Neural cell (in vitro differentiated cells): ENCODE results near the gene CCDC69. TPM values are rescaled to one million over a fixed set of nuclear protein-coding genes. Genes with fewer than 3 reads are reported as not detected.

Experiments
- H2AFZ ChIP-seq: fragments of 200-600, 300-800 bp; sonication (generic), shearing (Covaris generic); 2 replicates; pipeline ENCODE4 v1.6.0; 2014; ENCODE audit warnings: low read depth, mild to moderate bottlenecking, antibody characterized with exemption, low read length, moderate library complexity
- H3F3A ChIP-seq: fragments of 200-600 bp; shearing (Covaris generic); 2 replicates; pipeline ENCODE4 v1.6.1; 2016; ENCODE audit warnings: mild to moderate bottlenecking, moderate library complexity, mixed read lengths, antibody characterized with exemption, low read length; ENCODE audit not compliant: insufficient read depth, poor library complexity, severe bottlenecking
- H3K27ac ChIP-seq: fragments of 200-600, 300-800 bp; sonication (generic), shearing (Covaris generic); 2 replicates; pipeline ENCODE4 v1.5.1; 2014; ENCODE audit warnings: mild to moderate bottlenecking, low read length, moderate library complexity
- H3K27me3 ChIP-seq: fragments of 300-800, 200-600 bp; sonication (generic), shearing (Covaris generic); 2 replicates; pipeline ENCODE4 v1.6.0; 2014; ENCODE audit warnings: mild to moderate bottlenecking, low read depth, low read length, moderate library complexity; ENCODE audit not compliant: insufficient read depth
- H3K36me3 ChIP-seq: fragments of 300-800, 200-600 bp; sonication (generic), shearing (Covaris generic); 2 replicates; pipeline ENCODE4 v1.5.1; 2014; ENCODE audit warnings: mild to moderate bottlenecking, antibody characterized with exemption, low read length, moderate library complexity; ENCODE audit not compliant: insufficient read depth
- H3K4me2 ChIP-seq: fragments of 300-800, 200-600 bp; sonication (generic), shearing (Covaris generic); 2 replicates; pipeline ENCODE4 v1.6.0; 2014; ENCODE audit warnings: mild to moderate bottlenecking, low read length
- H3K4me3 ChIP-seq: fragments of 300-800, 200-600 bp; sonication (generic), shearing (Covaris generic); 2 replicates; pipeline ENCODE4 v1.5.1; 2014; ENCODE audit warnings: mild to moderate bottlenecking, low read length, moderate library complexity
- H3K79me2 ChIP-seq: fragments of 200-600 bp; shearing (Covaris generic); replicated peaks from 2 replicates; pipeline ENCODE4 v1.6.0; 2014; ENCODE audit warnings: mild to moderate bottlenecking, low read length, moderate library complexity; ENCODE audit not compliant: insufficient read depth
- H3K9ac ChIP-seq: fragments of 300-800, 200-600 bp; sonication (generic), shearing (Covaris generic); 2 replicates; pipeline ENCODE4 v1.6.1; 2016; ENCODE audit warnings: mild to moderate bottlenecking, low read length, mixed read lengths
- H3K9me2 ChIP-seq: fragments of 200-600 bp; shearing (Covaris generic); 2 replicates; pipeline ENCODE4 v1.6.1; 2016; ENCODE audit warnings: mild to moderate bottlenecking, low read length, mixed read lengths; ENCODE audit not compliant: insufficient read depth
- H3K9me3 ChIP-seq: fragments of 200-600, 300-800 bp; sonication (generic), shearing (Covaris generic); 2 replicates; pipeline ENCODE4 v1.6.1; 2016; ENCODE audit warnings: mild to moderate bottlenecking, mixed run types, low read length, moderate library complexity, mixed read lengths
- H4K20me1 ChIP-seq: fragments of 200-600 bp; shearing (Covaris generic); 2 replicates; pipeline ENCODE4 v1.6.1; 2016; ENCODE audit warnings: mild to moderate bottlenecking, mixed run types; ENCODE audit not compliant: insufficient read depth
- EP300 ChIP-seq: fragments of 450-650 bp; conservative IDR thresholded peaks from 2 replicates; pipeline ENCODE4 v1.6.1; 2014; ENCODE audit warnings: antibody characterized with exemption, mild to moderate bottlenecking, moderate library complexity; ENCODE audit not compliant: poor library complexity, severe bottlenecking
- EZH2 ChIP-seq: fragments of 200-600, 300-800 bp; shearing (Covaris generic), sonication (generic); IDR thresholded peaks from 2 replicates; pipeline ENCODE4 v1.6.1; 2014; ENCODE audit warnings: antibody characterized with exemption, low read length, borderline replicate concordance, mild to moderate bottlenecking; ENCODE audit not compliant: insufficient read depth, poor library complexity, severe bottlenecking
- MXI1 ChIP-seq: fragments of 450-650 bp; conservative IDR thresholded peaks from 2 replicates; pipeline ENCODE4 v1.6.1; 2014; ENCODE audit warnings: antibody characterized with exemption, mild to moderate bottlenecking; ENCODE audit not compliant: poor library complexity, severe bottlenecking
- POLR2AphosphoS5 ChIP-seq: IDR thresholded peaks from 2 replicates; pipeline ENCODE4 v1.6.1; 2012
- RAD21 ChIP-seq: fragments of 450-650 bp; conservative IDR thresholded peaks from 2 replicates; pipeline ENCODE4 v1.6.1; 2014; ENCODE audit warnings: antibody characterized with exemption, mild to moderate bottlenecking, moderate library complexity
- REST ChIP-seq: IDR thresholded peaks from 2 replicates; pipeline ENCODE4 v1.6.1; 2012; ENCODE audit warnings: borderline replicate concordance
- SMC3 ChIP-seq: fragments of 450-650 bp; conservative IDR thresholded peaks from 2 replicates; pipeline ENCODE4 v1.6.1; 2014; ENCODE audit warnings: antibody characterized with exemption, mild to moderate bottlenecking, moderate library complexity; ENCODE audit not compliant: poor library complexity
- TAF1 ChIP-seq: IDR thresholded peaks from 2 replicates; pipeline ENCODE4 v1.6.1; 2012; ENCODE audit warnings: low read depth
- polyA plus RNA-seq: library from polyadenylated mRNA; depleted of rRNA; stranded (reverse); fragments of >200 nt; gene quantifications from 2 replicates; pipeline ENCODE4 v1.2.3, GENCODE V29; 2014
- TF ChIP-seq, protein P1 (sequence below): fragments of 450-650 bp; IDR thresholded peaks from 2 replicates; pipeline ENCODE4 v1.5.1; 2014; ENCODE audit warnings: antibody characterized with exemption, mild to moderate bottlenecking, moderate library complexity; ENCODE audit not compliant: poor library complexity, severe bottlenecking

The CCDC69 gene
- polyA plus RNA-seq, 1 donor from 2014 or later: not detected

- Histone ChIP-seq H2AFZ (no peak overlapping the region), H4K20me1 (no peaks in the 10 kb centered on the region), H3K9me3 (no peaks in the 10 kb centered on the region), H3K4me3 (no peak overlapping the region), H3K9me2 (no peaks in the 10 kb centered on the region), H3F3A (no peaks in the 10 kb centered on the region), H3K27ac (no peak overlapping the region), H3K27me3 (no peaks in the 10 kb centered on the region), H3K4me2 (no peak overlapping the region), H3K36me3 (no peaks in the 10 kb centered on the region), H3K79me2 (no peaks in the 10 kb centered on the region), H3K9ac (no peak overlapping the region)
- no peak for TF ChIP-seq SMC3
Measured at GRCh38 chr5:151202381-151203139, 21.3 kb downstream of the CCDC69 start.

DNA sequence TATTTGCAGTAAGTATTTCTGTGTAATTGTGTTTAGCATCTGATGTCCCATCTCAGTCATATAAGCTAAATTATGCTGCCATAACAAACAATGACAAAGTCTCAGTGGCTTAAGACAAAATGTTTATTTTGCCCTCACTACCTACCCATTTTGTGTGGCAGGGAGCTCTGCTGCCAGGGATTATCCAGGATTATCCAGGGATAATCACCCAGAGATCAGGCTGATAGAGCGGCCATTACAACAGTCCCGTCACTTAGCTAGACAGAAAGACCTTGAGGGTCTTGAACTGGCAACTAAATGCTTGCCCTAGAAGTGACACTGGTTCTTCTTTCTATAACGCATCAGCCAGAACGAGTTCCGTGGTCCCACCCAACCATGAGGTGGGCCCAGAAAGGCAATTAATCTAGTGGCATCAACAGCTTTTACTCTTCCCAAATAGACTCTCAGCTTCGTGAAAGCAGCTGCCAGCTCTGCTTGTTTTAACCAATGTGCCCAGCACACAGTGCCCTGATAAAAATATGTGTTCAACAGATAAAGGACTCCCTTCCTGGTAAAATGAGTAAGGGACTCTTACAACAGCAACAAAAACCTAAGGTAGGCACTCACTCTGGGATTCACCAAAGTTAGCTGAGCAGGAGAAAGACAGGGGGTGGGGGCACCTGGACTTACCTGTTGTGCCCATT is 22.8 kb downstream of the CCDC69 start:
- no peak overlapping the region for H3K4me3 ChIP-seq
- no peaks in the 10 kb centered on the region for H3K27me3 ChIP-seq
- H3K9ac ChIP-seq: no peak overlapping the region
- no peaks in the 10 kb centered on the region for H3K36me3 ChIP-seq
- H2AFZ ChIP-seq: no peak overlapping the region
- H3K79me2 ChIP-seq: no peaks in the 10 kb centered on the region
- H3F3A ChIP-seq: no peaks in the 10 kb centered on the region
- H3K9me3 ChIP-seq: no peaks in the 10 kb centered on the region
- H3K9me2 ChIP-seq: no peaks in the 10 kb centered on the region
- TF ChIP-seq TAF1 (no peak), EZH2 (no peak), SMC3 (no peak), RAD21 (no peak), REST (no peak), POLR2AphosphoS5 (no peak), MXI1 (no peak), EP300 (no peak)
- TF ChIP-seq, protein P1, sequence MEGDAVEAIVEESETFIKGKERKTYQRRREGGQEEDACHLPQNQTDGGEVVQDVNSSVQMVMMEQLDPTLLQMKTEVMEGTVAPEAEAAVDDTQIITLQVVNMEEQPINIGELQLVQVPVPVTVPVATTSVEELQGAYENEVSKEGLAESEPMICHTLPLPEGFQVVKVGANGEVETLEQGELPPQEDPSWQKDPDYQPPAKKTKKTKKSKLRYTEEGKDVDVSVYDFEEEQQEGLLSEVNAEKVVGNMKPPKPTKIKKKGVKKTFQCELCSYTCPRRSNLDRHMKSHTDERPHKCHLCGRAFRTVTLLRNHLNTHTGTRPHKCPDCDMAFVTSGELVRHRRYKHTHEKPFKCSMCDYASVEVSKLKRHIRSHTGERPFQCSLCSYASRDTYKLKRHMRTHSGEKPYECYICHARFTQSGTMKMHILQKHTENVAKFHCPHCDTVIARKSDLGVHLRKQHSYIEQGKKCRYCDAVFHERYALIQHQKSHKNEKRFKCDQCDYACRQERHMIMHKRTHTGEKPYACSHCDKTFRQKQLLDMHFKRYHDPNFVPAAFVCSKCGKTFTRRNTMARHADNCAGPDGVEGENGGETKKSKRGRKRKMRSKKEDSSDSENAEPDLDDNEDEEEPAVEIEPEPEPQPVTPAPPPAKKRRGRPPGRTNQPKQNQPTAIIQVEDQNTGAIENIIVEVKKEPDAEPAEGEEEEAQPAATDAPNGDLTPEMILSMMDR: no peak
- no peak overlapping the region for H3K27ac ChIP-seq
- H4K20me1 ChIP-seq: no peaks in the 10 kb centered on the region
- H3K4me2 ChIP-seq: no peak overlapping the region
